H1 (cell line): ENCODE measurements around the gene SEMA7A. TPM values are rescaled to one million over a fixed set of nuclear protein-coding genes. Genes with fewer than 3 reads are reported as not detected.

Experiments used
- CTCF ChIA-PET: fragments of 300-600 bp; sonication (Branson Sonifier 250); formaldehyde crosslinking; loops from one replicate; lab custom pipeline; 2021; ENCODE audit not compliant: partially characterized antibody; lab: Charles Lee
- POLR2A ChIA-PET: fragments of 300-600 bp; sonication (Branson Sonifier 250); formaldehyde crosslinking; loops from one replicate; lab custom pipeline; 2021; ENCODE audit warnings: inconsistent platforms; ENCODE audit not compliant: partially characterized antibody; lab: Charles Lee
- DNase-seq, 2 experiments: peaks; one replicate each; pipeline versions ENCODE4 v3.0.0 to v3.0.0-alpha.2; 2010 to 2022; ENCODE audit warnings: low spot score in 2 of 2, low read depth in 1 of 2, mixed read lengths in 1 of 2
- FAIRE-seq: peaks from 2 replicates; lab custom pipeline; 2011; peaks lifted over from hg19 to GRCh38; lab: Jason Lieb, UNC
- H2AFZ ChIP-seq: 2 replicates; pipeline ENCODE4 v1.8.1; 2012; ENCODE audit warnings: low read length, inconsistent platforms
- H2AK5ac ChIP-seq: 2 replicates; pipeline ENCODE4 v1.6.1; 2013; ENCODE audit warnings: low read depth, low read length
- H2BK120ac ChIP-seq: replicated peaks from 2 replicates; pipeline ENCODE3; 2013; ENCODE audit warnings: low read depth, low read length, inconsistent platforms
- H2BK12ac ChIP-seq: 2 replicates; pipeline ENCODE4 v1.6.1; 2013; ENCODE audit warnings: low read depth, low read length
- H2BK15ac ChIP-seq: 2 replicates; pipeline ENCODE4 v1.6.1; 2013; ENCODE audit warnings: low read length
- H2BK20ac ChIP-seq: 2 replicates; pipeline ENCODE4 v1.6.1; 2013; ENCODE audit warnings: low read length
- H2BK5ac ChIP-seq: 2 replicates; pipeline ENCODE4 v1.6.1; 2013; ENCODE audit warnings: low read depth, low read length
- H3K14ac ChIP-seq: 2 replicates; pipeline ENCODE4 v1.6.1; 2013; ENCODE audit warnings: inconsistent platforms; ENCODE audit not compliant: insufficient read length
- H3K18ac ChIP-seq: 2 replicates; pipeline ENCODE4 v1.6.1; 2013; ENCODE audit warnings: low read length; ENCODE audit errors: extremely low read depth
- H3K23ac ChIP-seq: 2 replicates; pipeline ENCODE4 v1.6.1; 2013; ENCODE audit warnings: inconsistent platforms; ENCODE audit not compliant: insufficient read length
- H3K23me2 ChIP-seq: 2 replicates; pipeline ENCODE4 v1.6.1; 2013; ENCODE audit warnings: low read depth, low read length
- H3K27ac ChIP-seq: 2 replicates; pipeline ENCODE4 v1.6.1; 2011; ENCODE audit warnings: low read depth, low read length, inconsistent platforms
- H3K27me3 ChIP-seq, 4 experiments: replicated peaks in 1 of 4; 1 replicate in 1 of 4; 2 replicates in 3 of 4; pipeline versions ENCODE4 v1.6.1 to v1.8.1; 2011 to 2013; ENCODE audit warnings: low read length in 3 of 4, mild to moderate bottlenecking in 3 of 4, inconsistent platforms in 2 of 4, mixed read lengths in 2 of 4, moderate library complexity in 1 of 4; ENCODE audit not compliant: control insufficient read depth in 3 of 4, insufficient read depth in 3 of 4; ENCODE audit errors: extremely low read depth in 1 of 4
- H3K36me3 ChIP-seq, 4 experiments: 2 replicates each; pipeline versions ENCODE4 v1.6.1 to v1.8.1; 2011 to 2013; ENCODE audit warnings: mild to moderate bottlenecking in 4 of 4, low read length in 3 of 4, moderate library complexity in 2 of 4, control low read depth in 1 of 4, inconsistent platforms in 1 of 4; ENCODE audit not compliant: insufficient read depth in 4 of 4, control insufficient read depth in 2 of 4
- H3K4ac ChIP-seq: replicated peaks from 2 replicates; pipeline ENCODE3; 2013; ENCODE audit warnings: low read length, low read depth, mixed read lengths, inconsistent platforms; ENCODE audit not compliant: insufficient read length
- H3K4me1 ChIP-seq, 4 experiments: replicated peaks in 1 of 4; 1 replicate in 1 of 4; 2 replicates in 3 of 4; pipeline versions ENCODE4 v1.6.1 to v1.8.1; 2011 to 2013; ENCODE audit warnings: low read length in 3 of 4, inconsistent platforms in 2 of 4, mixed read lengths in 1 of 4; ENCODE audit not compliant: insufficient read depth in 4 of 4, control insufficient read depth in 3 of 4
- H3K4me2 ChIP-seq, 2 experiments: 2 replicates each; pipeline versions ENCODE4 v1.6.1 to v1.8.1; 2011 to 2013; ENCODE audit warnings: low read depth in 2 of 2, low read length in 2 of 2, control low read depth in 1 of 2, inconsistent platforms in 1 of 2, mild to moderate bottlenecking in 1 of 2; ENCODE audit not compliant: insufficient read depth in 1 of 2
- H3K4me3 ChIP-seq, 4 experiments: fragments of 200-600, 300-600 bp in 1 of 4; sonication (generic), shearing (Covaris generic), sonication (Bioruptor Twin) in 1 of 4; 2 replicates each; pipeline versions ENCODE4 v1.5.1 to v1.8.1; 2011 to 2016; ENCODE audit warnings: low read length in 4 of 4, low read depth in 3 of 4, control low read depth in 2 of 4, inconsistent platforms in 2 of 4, mild to moderate bottlenecking in 2 of 4, mixed read lengths in 1 of 4, moderate library complexity in 1 of 4; ENCODE audit not compliant: insufficient read depth in 2 of 4; ENCODE audit errors: extremely low read depth in 1 of 4
- H3K56ac ChIP-seq: replicated peaks from 2 replicates; pipeline ENCODE3; 2013; ENCODE audit warnings: low read depth, mild to moderate bottlenecking, mixed read lengths, low read length, inconsistent platforms; ENCODE audit not compliant: insufficient read length
- H3K79me1 ChIP-seq: 2 replicates; pipeline ENCODE4 v1.6.1; 2013; ENCODE audit warnings: low read depth, low read length, control low read depth
- H3K79me2 ChIP-seq, 2 experiments: 2 replicates each; pipeline versions ENCODE4 v1.6.1 to v1.8.1; 2012 to 2013; ENCODE audit warnings: low read length in 2 of 2, mild to moderate bottlenecking in 2 of 2, inconsistent platforms in 1 of 2; ENCODE audit not compliant: insufficient read depth in 2 of 2, control insufficient read depth in 1 of 2
- H3K9ac ChIP-seq, 4 experiments: replicated peaks in 1 of 4; 1 replicate in 1 of 4; 2 replicates in 3 of 4; pipeline versions ENCODE4 v1.6.1 to v1.8.1; 2011 to 2013; ENCODE audit warnings: low read depth in 3 of 4, low read length in 3 of 4, control low read depth in 2 of 4, mild to moderate bottlenecking in 2 of 4, moderate library complexity in 2 of 4, inconsistent platforms in 1 of 4; ENCODE audit errors: extremely low read depth in 1 of 4
- H3K9me3 ChIP-seq, 2 experiments: 2 replicates each; pipeline versions ENCODE4 v1.6.1 to v1.8.1; 2012 to 2013; ENCODE audit warnings: mild to moderate bottlenecking in 2 of 2, moderate library complexity in 2 of 2, control low read depth in 1 of 2, inconsistent platforms in 1 of 2, low read depth in 1 of 2, low read length in 1 of 2, mixed read lengths in 1 of 2; ENCODE audit not compliant: insufficient read depth in 2 of 2
- H4K20me1 ChIP-seq, 2 experiments: replicated peaks in 1 of 2; 2 replicates each; pipeline versions ENCODE3 to v1.8.1; 2011 to 2013; ENCODE audit warnings: inconsistent platforms in 2 of 2, low read length in 2 of 2, mild to moderate bottlenecking in 1 of 2; ENCODE audit not compliant: insufficient read depth in 2 of 2, control insufficient read depth in 1 of 2
- H4K5ac ChIP-seq: 2 replicates; pipeline ENCODE4 v1.6.1; 2013; ENCODE audit warnings: low read length, low read depth, mixed read lengths, inconsistent platforms; ENCODE audit not compliant: insufficient read length
- H4K8ac ChIP-seq: 2 replicates; pipeline ENCODE4 v1.8.0; 2013; ENCODE audit warnings: mild to moderate bottlenecking, moderate library complexity, low read length, inconsistent platforms; ENCODE audit not compliant: insufficient read depth; ENCODE audit errors: extremely low read depth
- H4K91ac ChIP-seq: replicated peaks from 2 replicates; pipeline ENCODE3; 2013; ENCODE audit warnings: low read length, mixed read lengths, inconsistent platforms; ENCODE audit not compliant: insufficient read length
- BCL11A ChIP-seq, 2 experiments: IDR thresholded peaks; one replicate each; pipeline ENCODE4 v1.6.1; 2011; ENCODE audit warnings: low read depth in 2 of 2, low read length in 2 of 2, mild to moderate bottlenecking in 2 of 2
- CBX5 ChIP-seq: fragments of 300-800, 300-1000 bp; sonication (generic); IDR thresholded peaks from 2 replicates; pipeline ENCODE4 v1.7.1; 2016; ENCODE audit warnings: antibody characterized with exemption, low read length, low read depth
- CREB1 ChIP-seq: IDR thresholded peaks from 2 replicates; pipeline ENCODE4 v1.6.1; 2012; ENCODE audit warnings: inconsistent platforms
- EGR1 ChIP-seq: IDR thresholded peaks from 2 replicates; pipeline ENCODE4 v1.6.1; 2011; ENCODE audit warnings: low read depth, low read length, borderline replicate concordance
- NRF1 ChIP-seq: IDR thresholded peaks from 2 replicates; pipeline ENCODE4 v1.6.1; 2011; ENCODE audit warnings: mild to moderate bottlenecking, low read depth, low read length, improper control_type of control experiment
- RXRA ChIP-seq: IDR thresholded peaks from 2 replicates; pipeline ENCODE4 v1.6.1; 2011; ENCODE audit warnings: low read depth, mild to moderate bottlenecking, low read length, moderate library complexity; ENCODE audit not compliant: insufficient read depth
- WGBS, 2 experiments: shearing (Covaris generic) in 1 of 2; methylation state at CpG; one replicate each; pipeline versions ENCODE4 v1.1.6 to v1.1.7; 2013 to 2015; ENCODE audit warnings: low lambda C conversion rate in 2 of 2, mixed read lengths in 2 of 2, inconsistent platforms in 1 of 2, low coverage in 1 of 2, missing lambda C conversion rate in 1 of 2; ENCODE audit not compliant: insufficient replicate concordance in 2 of 2, insufficient coverage in 1 of 2, insufficient read length in 1 of 2; ENCODE audit errors: extremely low coverage in 1 of 2, missing lambda C conversion rate in 1 of 2; 5-methylcytosine and 5-hydroxymethylcytosine counted together
- polyA plus RNA-seq, 7 experiments: library from polyadenylated mRNA; depleted of rRNA in 3 of 7; stranded (reverse) in 5 of 7; unstranded in 2 of 7; fragments of >200 nt in 5 of 7; fragments of 200-250 nt in 2 of 7; gene quantifications; 1 replicate in 5 of 7; 2 replicates in 1 of 7; 4 replicates in 1 of 7; pipeline versions ENCODE4 v1.2.1 to v1.2.3, GENCODE V29; 2011 to 2013; ENCODE audit warnings: missing spikeins in 2 of 7, mixed read lengths in 2 of 7
- total RNA-seq: library from RNA; stranded (reverse); fragmentation: NEBNext Ultra II Directional; extraction: Animal tissue kit (Norgen Biotek cat#: 25700); gene quantifications from 2 replicates; pipeline ENCODE4 v1.2.1, GENCODE V29; 2021

SEMA7A gene
- total and polyA plus RNA-seq, 2 of the 8 experiments (the other 6 are each of a cell fraction or from before 2014, with no cell fraction given), result 10.7 to 15.0 TPM

DNA sequence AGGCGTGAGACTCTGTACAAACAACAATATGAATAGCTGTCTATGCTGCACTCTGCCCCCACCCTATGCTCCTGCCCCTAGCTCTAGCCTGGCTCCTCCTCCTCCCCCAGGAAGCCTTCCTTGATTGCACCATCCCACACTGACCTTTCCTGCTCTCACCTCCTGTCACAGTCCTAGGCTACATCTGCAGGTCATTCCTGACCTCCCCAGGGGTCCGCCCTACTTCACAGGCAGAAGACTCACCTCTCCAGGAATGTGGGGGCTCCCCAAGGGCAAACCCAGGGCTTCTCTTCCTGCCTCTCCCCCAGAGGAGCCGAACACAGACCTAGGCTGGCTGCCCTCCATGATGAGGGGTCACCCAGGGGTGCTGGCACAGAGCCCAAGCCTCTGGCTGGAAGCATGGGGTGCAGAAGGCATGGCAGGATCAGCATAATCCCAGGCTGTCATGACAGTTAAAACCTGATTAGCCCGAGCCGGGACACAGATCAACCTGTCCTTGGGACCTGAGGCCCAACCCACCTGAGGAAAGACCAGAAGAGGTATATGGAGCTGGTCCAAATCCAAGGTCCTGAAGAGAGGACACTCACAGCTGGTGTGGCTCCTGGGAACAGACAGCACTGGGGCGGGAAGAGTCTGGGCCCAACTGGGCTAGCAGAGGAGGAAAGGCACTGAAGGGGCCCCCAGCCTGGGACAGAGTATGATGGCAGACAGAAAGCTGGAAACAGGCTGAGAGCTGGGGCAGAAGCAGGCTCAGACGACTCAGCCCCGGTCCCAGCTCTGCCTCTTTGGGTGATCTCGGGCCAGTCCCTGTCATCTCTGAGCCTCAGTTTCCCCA lies 5.9 kb downstream of the SEMA7A start:
- WGBS, 2 experiments, result 94% methylated on average over 9 of the region's 9 CpGs; no CpG with 5 or more reads in 1 of the 2 experiments
- Histone ChIP-seq H2AFZ (no peak overlapping the region), H4K8ac (no peak overlapping the region), H2BK120ac (no peak overlapping the region), H4K5ac (no peak overlapping the region), H3K23ac (no peak overlapping the region), H3K4ac (no peak overlapping the region), H4K20me1 (peaks cover 10 to 29% of the 10 kb centered on the region in 2 experiments), H3K4me1 (peaks cover 4 to 18% (median 10%) of the 10 kb centered on the region in 4 experiments), H2BK5ac (no peak overlapping the region), H2BK12ac (no peak overlapping the region), H3K79me1 (peaks cover 3% of the 10 kb centered on the region), H4K91ac (no peak overlapping the region), H2BK15ac (no peak overlapping the region), H3K9me3 (no peaks in the 10 kb centered on the region), H3K4me2 (no peak overlapping the region), H2AK5ac (no peak overlapping the region), H3K14ac (no peak overlapping the region), H3K9ac (no peak overlapping the region), H3K56ac (no peak overlapping the region), H3K79me2 (peaks cover 0 to 22% of the 10 kb centered on the region in 2 experiments; a peak in 2 of 4 replicates), H3K23me2 (peaks cover 6% of the 10 kb centered on the region; the same call in 1 of the 2 replicates), H3K36me3 (no peaks in the 10 kb centered on the region), H2BK20ac (no peak overlapping the region), H3K18ac (no peak overlapping the region), H3K4me3 (no peak overlapping the region), H3K27me3 (peaks cover 0 to 10% (median 7%) of the 10 kb centered on the region in 4 experiments; a peak in 5 of 7 replicates), H3K27ac (no peak overlapping the region)
- FAIRE-seq (no peak), DNase-seq (no peak)
- TF ChIP-seq NRF1, result no peak
- TF ChIP-seq RXRA, result no peak
- no peak for TF ChIP-seq BCL11A (IDR thresholded peaks at IDR 0.05; ENCODE audit: low read depth in 2 of 2, low read length in 2 of 2)
- no peak for TF ChIP-seq EGR1
- no peak for TF ChIP-seq CBX5
- TF ChIP-seq CREB1, result no peak
- ChIA-PET POLR2A (interaction anchor here (1.2 to 1.5 kb wide), 3 partner anchors 17 to 49 kb away, joined by 3 read pairs; no protein-coding TSS in a partner anchor), CTCF (interaction anchor here (0.9 to 41.3 kb wide), 11 partner anchors 8 to 119 kb away, joined by 3 to 1311 read pairs (median 4); partner anchors contain the start of gene CYP11A1)
